ENCODE measurements around the gene TTLL6. TPM values are rescaled to one million over a fixed set of nuclear protein-coding genes. Genes with fewer than 3 reads are reported as not detected.

The TTLL6 gene
- polyA plus RNA-seq, 1 donor from 2014 or later = not detected

DNA sequence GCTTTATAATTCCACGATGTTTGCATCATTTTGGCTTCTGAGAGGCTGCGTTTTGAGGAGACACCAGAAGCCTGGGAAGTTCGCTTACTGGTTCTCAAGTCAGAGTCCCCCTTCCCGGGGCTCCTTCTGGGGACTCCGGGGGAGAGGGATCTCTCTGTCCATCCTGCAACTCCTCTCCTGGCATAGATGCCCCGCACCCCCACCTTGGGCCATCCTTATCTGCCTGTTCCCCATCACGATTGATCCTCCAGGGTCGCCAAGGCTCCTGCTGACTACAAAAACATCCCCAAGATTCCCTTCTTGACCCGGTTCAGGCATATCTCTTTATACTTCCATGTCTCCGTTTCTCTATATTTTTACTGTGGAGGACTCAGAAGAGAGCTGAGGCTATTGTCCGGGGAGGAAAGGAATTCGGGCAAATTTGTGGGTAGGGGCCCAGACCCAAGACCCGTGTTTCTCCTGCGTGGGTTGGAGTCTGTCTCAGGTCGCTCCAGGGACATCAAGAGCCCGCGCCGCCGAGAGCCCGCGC, 70.0 kb downstream of the TTLL6 start:
- Mint-ChIP-seq H3K27me3 (peaks cover 63% of the 10 kb centered on the region), H3K4me1 (peaks cover 3 to 12% (median 7%) of the 10 kb centered on the region in 3 donors), H3K36me3 (no peaks in the 10 kb centered on the region), H3K4me3 (peak overlapping the region in 2 of 4 donors; percentile 39 to 66), H3K27ac (peak overlapping the region; percentile 41 to 79 (median 59)), H3K9me3 (peaks cover 0 to 7% (median 0%) of the 10 kb centered on the region in 3 donors)

GRCh38 chr17:48745381-48746275, 71.4 kb downstream of the TTLL6 start:
- Mint-ChIP-seq H3K9me3 (peaks cover 0 to 12% (median 2%) of the 10 kb centered on the region in 3 donors), H3K36me3 (no peaks in the 10 kb centered on the region), H3K27me3 (peaks cover 65% of the 10 kb centered on the region), H3K27ac (peak overlapping the region in 2 of 3 donors; percentile 64 to 79), H3K4me3 (peak overlapping the region in 1 of 4 donors; percentile 66), H3K4me1 (peaks cover 3 to 12% (median 5%) of the 10 kb centered on the region in 3 donors)

DNA sequence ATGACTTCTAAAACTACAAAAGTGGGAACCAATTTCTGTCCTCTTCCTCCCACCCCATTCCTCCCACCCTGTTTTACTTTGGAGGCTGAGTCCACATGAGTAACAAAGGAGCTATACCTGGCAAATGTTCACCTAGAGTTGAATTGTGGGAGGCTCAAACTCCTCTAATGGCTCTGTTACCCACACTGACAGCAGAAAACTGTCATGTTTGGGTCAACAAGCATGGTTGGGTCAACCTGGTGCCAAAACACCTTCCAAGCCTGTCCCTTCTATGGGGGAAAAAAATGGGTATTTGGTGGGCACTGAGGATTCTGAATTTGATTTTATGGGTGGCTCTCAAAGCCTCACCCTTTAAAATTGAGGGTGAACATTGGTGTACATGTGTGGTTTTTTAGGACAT, 76.5 kb downstream of the TTLL6 start:
- Mint-ChIP-seq H3K27ac (peak overlapping the region in 1 of 3 donors; percentile 53), H3K4me3 (no peak overlapping the region), H3K36me3 (no peaks in the 10 kb centered on the region), H3K9me3 (peaks cover 0 to 15% (median 2%) of the 10 kb centered on the region in 3 donors), H3K27me3 (peaks cover 80% of the 10 kb centered on the region), H3K4me1 (peaks cover 1 to 8% (median 4%) of the 10 kb centered on the region in 3 donors)

DNA sequence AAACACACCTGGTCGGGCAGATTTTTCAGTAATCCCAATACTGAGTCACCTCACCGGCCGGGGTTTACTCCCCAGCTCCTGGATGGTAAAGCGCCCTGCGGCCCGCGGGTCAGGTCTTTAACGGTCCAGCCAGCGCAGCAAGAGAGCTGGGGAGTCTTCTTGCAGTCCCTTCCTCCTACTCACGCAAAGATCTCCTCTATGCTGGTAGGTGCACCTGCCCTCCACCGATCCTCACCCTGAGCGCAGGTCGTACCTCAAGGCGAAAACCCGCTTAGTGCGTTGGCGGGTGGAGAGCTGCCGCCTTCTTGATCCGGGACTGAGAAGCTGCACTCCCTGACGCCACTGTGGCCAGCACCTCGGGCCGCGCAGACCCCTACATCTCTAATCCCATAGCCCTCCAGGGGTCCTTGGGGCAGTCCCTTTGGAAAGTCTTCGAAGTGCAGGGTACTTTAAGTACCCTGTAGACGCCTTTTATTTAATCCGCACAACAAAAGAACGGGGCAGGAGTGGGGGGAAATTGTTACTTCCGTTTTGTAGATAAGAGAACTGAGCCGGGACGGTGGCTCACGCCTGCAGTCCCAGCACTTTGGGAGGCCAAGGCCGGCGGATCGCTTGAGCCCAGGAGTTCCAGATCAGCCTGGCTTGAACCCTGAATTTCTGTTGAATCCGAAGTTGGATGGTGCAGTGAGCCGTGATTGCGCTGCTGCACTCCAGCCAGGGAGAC, 78.1 kb downstream of the TTLL6 start:
- Mint-ChIP-seq H3K9me3 (peaks cover 0 to 15% (median 2%) of the 10 kb centered on the region in 3 donors), H3K4me3 (peak overlapping the region in 1 of 4 donors; percentile 22), H3K36me3 (no peaks in the 10 kb centered on the region), H3K27me3 (peaks cover 88% of the 10 kb centered on the region), H3K27ac (peak overlapping the region in 2 of 3 donors; percentile 65 to 86), H3K4me1 (peaks cover 0 to 7% (median 6%) of the 10 kb centered on the region in 3 donors)

- H3K36me3 Mint-ChIP-seq = no peaks in the 10 kb centered on the region
- H3K4me3 Mint-ChIP-seq = peak overlapping the region in 1 of 4 donors; percentile 33
- H3K27ac Mint-ChIP-seq = peak overlapping the region in 2 of 3 donors; percentile 10 to 65
- H3K9me3 Mint-ChIP-seq = peaks cover 0 to 15% (median 2%) of the 10 kb centered on the region in 3 donors
- H3K27me3 Mint-ChIP-seq = peaks cover 88% of the 10 kb centered on the region
- peaks cover 2 to 13% (median 6%) of the 10 kb centered on the region in 3 donors for H3K4me1 Mint-ChIP-seq
Measured at GRCh38 chr17:48738424-48738802, 78.6 kb downstream of the TTLL6 start.

- Mint-ChIP-seq H3K27ac (peak overlapping the region in 1 of 3 donors; percentile 57), H3K36me3 (no peaks in the 10 kb centered on the region), H3K4me3 (no peak overlapping the region), H3K4me1 (peaks cover 6 to 19% (median 8%) of the 10 kb centered on the region in 3 donors), H3K27me3 (peaks cover 87% of the 10 kb centered on the region), H3K9me3 (peaks cover 0 to 15% (median 2%) of the 10 kb centered on the region in 3 donors)
Measured at GRCh38 chr17:48737330-48738043, 79.5 kb downstream of the TTLL6 start.

DNA sequence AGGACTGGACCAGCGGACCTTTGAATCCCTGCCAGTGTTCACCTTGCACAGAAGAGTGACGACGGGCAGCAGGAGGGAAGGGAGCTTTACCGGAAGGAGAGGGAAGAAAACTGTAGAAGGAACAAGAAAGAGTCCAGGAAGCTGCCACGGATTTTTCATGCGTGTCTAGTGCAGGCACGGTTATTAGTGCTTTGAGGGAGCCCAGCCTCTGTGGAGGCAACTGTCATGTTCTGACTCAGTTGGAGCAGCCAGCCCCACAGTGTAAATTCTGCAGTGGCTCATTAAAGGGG, 82.0 kb downstream of the TTLL6 start:
- Mint-ChIP-seq H3K4me1 (peaks cover 8 to 20% (median 10%) of the 10 kb centered on the region in 3 donors), H3K4me3 (no peak overlapping the region), H3K9me3 (peaks cover 0 to 11% (median 0%) of the 10 kb centered on the region in 3 donors), H3K27ac (no peak overlapping the region), H3K27me3 (peaks cover 84% of the 10 kb centered on the region), H3K36me3 (no peaks in the 10 kb centered on the region)

DNA sequence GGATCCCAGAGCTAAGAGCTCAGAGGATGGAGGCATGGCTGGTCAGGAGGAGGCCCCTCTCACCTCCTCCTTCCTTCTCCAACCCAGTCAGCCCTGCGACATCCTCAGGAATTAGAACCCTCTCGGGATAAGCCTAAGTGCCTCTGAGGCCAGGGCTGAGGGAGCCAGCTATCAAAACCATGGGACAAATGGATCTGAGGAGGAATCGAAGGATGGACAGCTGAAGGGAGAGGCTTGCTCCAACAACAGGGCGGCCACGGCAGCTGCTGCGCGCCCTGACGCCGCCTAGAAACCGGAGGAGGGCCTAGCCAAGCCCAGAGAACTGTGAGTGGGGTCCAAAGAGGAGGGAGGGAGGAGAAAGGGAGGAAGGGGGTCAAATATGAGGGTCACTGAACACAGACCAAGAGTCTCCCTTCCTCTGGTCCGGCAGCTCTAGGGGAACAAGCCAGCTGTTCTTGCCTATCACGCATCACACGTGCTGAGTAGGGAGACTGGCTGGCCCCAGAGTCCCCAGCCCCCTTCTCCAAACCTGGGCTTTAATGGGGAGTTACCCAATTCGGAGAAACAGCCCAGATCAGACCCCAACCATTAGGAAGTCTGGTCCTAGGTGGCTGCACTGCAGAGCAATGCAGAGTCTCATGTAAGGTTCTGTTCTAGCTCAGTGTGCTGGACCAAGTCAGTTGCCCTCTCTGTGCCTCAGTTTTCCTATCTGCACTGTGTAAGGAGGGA, 82.5 kb downstream of the TTLL6 start:
- H3K4me3 Mint-ChIP-seq = peak overlapping the region in 1 of 4 donors; percentile 75

GRCh38 chr17:48733632-48734328, 83.2 kb downstream of the TTLL6 start:
- Mint-ChIP-seq H3K4me1 (peaks cover 4 to 17% (median 10%) of the 10 kb centered on the region in 3 donors), H3K27ac (peak overlapping the region; percentile 9 to 47 (median 17)), H3K4me3 (peak overlapping the region in 3 of 4 donors; percentile 18 to 85 (median 75)), H3K9me3 (peaks cover 0 to 8% (median 0%) of the 10 kb centered on the region in 3 donors), H3K36me3 (no peaks in the 10 kb centered on the region), H3K27me3 (peaks cover 81% of the 10 kb centered on the region)

More for the DNA sequence above, 82.5 kb downstream of the TTLL6 start:
- peaks cover 82% of the 10 kb centered on the region for H3K27me3 Mint-ChIP-seq
- H3K9me3 Mint-ChIP-seq = peaks cover 0 to 11% (median 0%) of the 10 kb centered on the region in 3 donors
- no peaks in the 10 kb centered on the region for H3K36me3 Mint-ChIP-seq
- H3K27ac Mint-ChIP-seq = no peak overlapping the region
- H3K4me1 Mint-ChIP-seq = peaks cover 9 to 20% (median 10%) of the 10 kb centered on the region in 3 donors

GRCh38 chr17:48732688-48733629, 84.1 kb downstream of the TTLL6 start:
- Mint-ChIP-seq H3K36me3 (no peaks in the 10 kb centered on the region), H3K4me3 (peak overlapping the region in 2 of 4 donors; percentile 75 to 85), H3K27me3 (peaks cover 80% of the 10 kb centered on the region), H3K27ac (peak overlapping the region; percentile 9 to 47 (median 46)), H3K9me3 (peaks cover 0 to 5% (median 0%) of the 10 kb centered on the region in 3 donors), H3K4me1 (peaks cover 4 to 18% (median 10%) of the 10 kb centered on the region in 3 donors)

GRCh38 chr17:48731355-48731754, 85.7 kb downstream of the TTLL6 start:
- no peak overlapping the region for H3K27ac Mint-ChIP-seq
- H3K9me3 Mint-ChIP-seq = peaks cover 0 to 6% (median 0%) of the 10 kb centered on the region in 3 donors
- H3K36me3 Mint-ChIP-seq = no peaks in the 10 kb centered on the region
- H3K4me1 Mint-ChIP-seq = peaks cover 4 to 18% (median 10%) of the 10 kb centered on the region in 3 donors
- no peak overlapping the region for H3K4me3 Mint-ChIP-seq
- peaks cover 83% of the 10 kb centered on the region for H3K27me3 Mint-ChIP-seq

GRCh38 chr17:48730240-48730550, 86.8 kb downstream of the TTLL6 start:
- peak overlapping the region in 2 of 3 donors; percentile 39 to 50 for H3K27ac Mint-ChIP-seq

More at GRCh38 chr17:48730240-48730550, 86.8 kb downstream of the TTLL6 start:
- H3K36me3 Mint-ChIP-seq = no peaks in the 10 kb centered on the region
- H3K9me3 Mint-ChIP-seq = peaks cover 0 to 7% (median 0%) of the 10 kb centered on the region in 3 donors
- H3K4me1 Mint-ChIP-seq = peaks cover 4 to 18% (median 10%) of the 10 kb centered on the region in 3 donors
- H3K27me3 Mint-ChIP-seq = peaks cover 82% of the 10 kb centered on the region
- peak overlapping the region in 1 of 4 donors; percentile 25 for H3K4me3 Mint-ChIP-seq

Data from IgD-negative memory B cell (primary cell).